ENCODE data around the gene RASIP1.

Gene RASIP1

GRCh38 chr19:48678201-48678600 lies 62.2 kb downstream of the RASIP1 start:
- TF ChIP-seq CTCF (IDR thresholded peaks at IDR 0.05; ENCODE audit: extremely low read depth, missing control alignments) = no peak
- DNase-seq (ENCODE audit: low spot score) = no peak

- TF ChIP-seq CTCF (IDR thresholded peaks at IDR 0.05; ENCODE audit: extremely low read depth, missing control alignments) = no peak
- DNase-seq (ENCODE audit: low spot score) = no peak
These were observed 63.5 kb downstream of the RASIP1 start for GRCh38 chr19:48676887-48677286.

GRCh38 chr19:48676487-48676886 lies 63.9 kb downstream of the RASIP1 start:
- DNase-seq (ENCODE audit: low spot score) = no peak
- TF ChIP-seq CTCF (IDR thresholded peaks at IDR 0.05; ENCODE audit: extremely low read depth, missing control alignments) = no peak

- peak; percentile 95 for DNase-seq (ENCODE audit: low spot score)
- peak; percentile 85 for TF ChIP-seq CTCF (IDR thresholded peaks at IDR 0.05; ENCODE audit: extremely low read depth, missing control alignments)
These were observed 65.2 kb downstream of the RASIP1 start for GRCh38 chr19:48674921-48675824.

GRCh38 chr19:48674216-48674809 lies 66.1 kb downstream of the RASIP1 start:
- DNase-seq (ENCODE audit: low spot score) = peak; percentile 34
- no peak for TF ChIP-seq CTCF (IDR thresholded peaks at IDR 0.05; ENCODE audit: extremely low read depth, missing control alignments)

- DNase-seq (ENCODE audit: low spot score) = peak; percentile 32
- TF ChIP-seq CTCF (IDR thresholded peaks at IDR 0.05; ENCODE audit: extremely low read depth, missing control alignments) = no peak
These were observed 66.8 kb downstream of the RASIP1 start for GRCh38 chr19:48673436-48674100.

GRCh38 chr19:48672994-48673393 lies 67.4 kb downstream of the RASIP1 start, which contains the start of gene NTN5:
TSS of gene NTN5 (minus strand) at chr19:48673017. CDS start at chr19:48670986, 2,031 bp downstream.
- no peak for DNase-seq (ENCODE audit: low spot score)
- TF ChIP-seq CTCF (IDR thresholded peaks at IDR 0.05; ENCODE audit: extremely low read depth, missing control alignments) = no peak
